ENCODE measurements around the gene KCNJ8. TPM values are rescaled to one million over a fixed set of nuclear protein-coding genes. Genes with fewer than 3 reads are reported as not detected.
"Not testable (repeated sequence)": the region's sequence is repeated elsewhere in the genome, so short reads cannot be mapped to it uniquely, and the experiment has no call there.

KCNJ8 gene
- not detected for total RNA-seq

GRCh38 chr12:21774358-21775132, at the start of gene KCNJ8:
Gene KCNJ8 (minus strand): TSS chr12:21774706. CDS start chr12:21773616, 1,090 bp downstream.
- H3K4me3 ChIP-seq (ENCODE audit: low read length): no peak within 1 kb of the TSS

GRCh38 chr12:21823581-21823980, 49.1 kb upstream of the KCNJ8 start:
- H3K4me3 ChIP-seq (ENCODE audit: low read length): no peak overlapping the region
- no peaks in the 10 kb centered on the region for H3K4me1 ChIP-seq (ENCODE audit: insufficient read depth, low read length)
- H3K27me3 ChIP-seq (ENCODE audit: insufficient read depth, low read length): no peaks in the 10 kb centered on the region
- H3K9me3 ChIP-seq (ENCODE audit: low read depth, low read length): no peaks in the 10 kb centered on the region

More at GRCh38 chr12:21774358-21775132, at the start of gene KCNJ8:
- Histone ChIP-seq H3K27me3 (ENCODE audit: insufficient read depth, low read length) (peaks cover 51% of the 10 kb centered on the region), H3K4me1 (ENCODE audit: insufficient read depth, low read length) (no peaks in the 10 kb centered on the region), H3K9me3 (ENCODE audit: low read depth, low read length) (no peaks in the 10 kb centered on the region)

DNA sequence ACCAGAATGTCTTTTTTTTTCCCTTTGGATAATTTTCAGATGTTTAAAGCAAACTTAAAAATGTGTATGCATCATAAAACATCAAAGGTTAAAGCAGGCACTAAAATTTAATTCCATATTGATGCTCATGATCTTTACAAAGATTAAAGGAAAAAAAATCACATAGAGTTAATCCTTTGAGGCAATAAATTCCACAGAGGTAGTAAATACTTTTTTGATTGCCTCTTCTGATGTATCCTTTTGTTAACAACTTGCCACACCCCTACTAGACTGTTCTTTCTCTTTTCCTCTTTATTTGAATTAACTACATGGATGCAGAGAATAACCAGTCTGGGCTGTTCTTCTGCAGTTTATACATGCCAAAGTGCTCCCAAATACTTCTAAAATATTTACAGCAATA, 45.2 kb upstream of the KCNJ8 start:
- no peaks in the 10 kb centered on the region for H3K27me3 ChIP-seq (ENCODE audit: insufficient read depth, low read length)
- H3K4me1 ChIP-seq (ENCODE audit: insufficient read depth, low read length): no peaks in the 10 kb centered on the region

GRCh38 chr12:21819236-21819635, 44.7 kb upstream of the KCNJ8 start:
- no peaks in the 10 kb centered on the region for H3K9me3 ChIP-seq (ENCODE audit: low read depth, low read length)
- H3K27me3 ChIP-seq (ENCODE audit: insufficient read depth, low read length): no peaks in the 10 kb centered on the region
- H3K4me1 ChIP-seq (ENCODE audit: insufficient read depth, low read length): no peaks in the 10 kb centered on the region
- no peak overlapping the region for H3K4me3 ChIP-seq (ENCODE audit: low read length)

More for the DNA sequence above, 45.2 kb upstream of the KCNJ8 start:
- Histone ChIP-seq H3K9me3 (ENCODE audit: low read depth, low read length) (no peaks in the 10 kb centered on the region), H3K4me3 (ENCODE audit: low read length) (no peak overlapping the region)

DNA sequence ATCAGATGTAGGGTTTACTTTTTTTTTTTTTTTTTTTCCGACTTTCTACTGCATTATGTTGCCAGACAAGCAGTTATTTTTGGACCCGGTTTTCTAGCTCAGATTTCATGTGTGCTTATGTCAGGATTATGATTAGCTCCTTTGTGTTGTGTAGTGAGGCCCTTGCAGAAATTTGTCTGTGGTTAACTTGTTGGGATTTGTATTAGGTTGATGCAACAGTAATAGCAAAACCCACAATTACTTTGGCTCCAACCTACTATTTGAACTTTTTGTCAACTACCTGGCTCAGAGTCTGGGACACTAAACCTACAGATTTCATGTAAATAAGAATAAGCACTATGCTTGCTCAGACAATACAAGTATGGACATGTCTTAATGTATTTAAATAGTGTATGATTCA, 44.1 kb upstream of the KCNJ8 start:
- Histone ChIP-seq H3K27me3 (ENCODE audit: insufficient read depth, low read length) (no peaks in the 10 kb centered on the region), H3K9me3 (ENCODE audit: low read depth, low read length) (no peaks in the 10 kb centered on the region), H3K4me3 (ENCODE audit: low read length) (no peak overlapping the region), H3K4me1 (ENCODE audit: insufficient read depth, low read length) (no peaks in the 10 kb centered on the region)

DNA sequence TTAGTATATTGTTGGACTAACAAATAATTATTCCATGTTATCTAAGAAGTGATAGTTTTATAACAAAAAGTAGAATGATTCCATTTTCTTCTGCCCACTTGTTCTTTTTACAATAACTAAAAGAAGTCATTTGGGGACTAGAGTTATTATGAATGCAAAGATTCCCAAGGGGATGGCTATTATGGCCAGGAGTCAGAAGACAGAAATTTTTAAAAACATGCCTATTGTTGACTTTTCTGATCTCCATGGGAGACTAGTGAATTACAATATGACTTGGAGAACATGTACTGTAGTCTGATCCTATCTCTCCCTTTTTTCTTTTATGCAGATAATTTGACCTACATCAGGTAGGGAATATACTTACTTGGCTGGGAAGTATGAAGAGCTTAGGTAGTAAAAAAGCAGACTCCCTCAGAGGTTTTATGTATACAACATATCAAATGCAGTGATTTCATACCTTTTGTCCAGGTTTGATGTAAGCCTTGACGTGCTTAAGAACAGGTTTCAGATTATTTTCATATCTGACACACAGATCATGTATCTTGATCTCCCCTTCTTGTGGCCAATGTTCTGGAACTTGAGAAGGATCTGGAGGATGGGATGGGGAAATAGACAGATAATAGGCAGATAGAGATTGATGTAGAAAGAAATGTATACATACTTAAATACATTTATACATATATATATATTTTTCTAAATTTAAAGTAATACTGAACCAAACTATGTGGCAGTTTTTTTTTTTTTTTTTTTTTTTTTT, 41.0 kb upstream of the KCNJ8 start:
- Histone ChIP-seq H3K9me3 (ENCODE audit: low read depth, low read length) (no peaks in the 10 kb centered on the region), H3K4me3 (ENCODE audit: low read length) (no peak overlapping the region)

DNA sequence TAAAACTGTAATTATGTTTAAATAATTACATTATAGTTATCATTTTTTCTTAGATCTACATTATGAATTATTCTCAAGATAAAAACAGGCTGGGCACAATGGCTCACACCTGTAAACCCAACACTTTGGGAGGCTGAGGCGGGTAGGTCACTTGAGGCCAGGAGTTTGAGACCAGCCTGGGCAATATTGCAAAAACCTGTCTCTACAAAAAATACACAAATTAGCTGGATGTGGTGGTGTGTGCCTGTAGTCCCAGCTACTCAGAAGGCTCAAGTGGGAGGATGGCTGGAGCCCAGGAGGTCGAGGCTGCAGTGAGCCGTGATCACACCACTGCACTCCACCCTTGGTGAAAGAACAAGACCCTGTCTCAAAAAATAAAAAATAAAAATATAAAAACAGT, 40.3 kb upstream of the KCNJ8 start:
- Histone ChIP-seq H3K27me3 (ENCODE audit: insufficient read depth, low read length) (no peaks in the 10 kb centered on the region), H3K4me3 (ENCODE audit: low read length) (no peak overlapping the region), H3K4me1 (ENCODE audit: insufficient read depth, low read length) (no peaks in the 10 kb centered on the region), H3K9me3 (ENCODE audit: low read depth, low read length) (no peaks in the 10 kb centered on the region)

More for the DNA sequence above, 41.0 kb upstream of the KCNJ8 start:
- H3K27me3 ChIP-seq (ENCODE audit: insufficient read depth, low read length): no peaks in the 10 kb centered on the region
- H3K4me1 ChIP-seq (ENCODE audit: insufficient read depth, low read length): no peaks in the 10 kb centered on the region

DNA sequence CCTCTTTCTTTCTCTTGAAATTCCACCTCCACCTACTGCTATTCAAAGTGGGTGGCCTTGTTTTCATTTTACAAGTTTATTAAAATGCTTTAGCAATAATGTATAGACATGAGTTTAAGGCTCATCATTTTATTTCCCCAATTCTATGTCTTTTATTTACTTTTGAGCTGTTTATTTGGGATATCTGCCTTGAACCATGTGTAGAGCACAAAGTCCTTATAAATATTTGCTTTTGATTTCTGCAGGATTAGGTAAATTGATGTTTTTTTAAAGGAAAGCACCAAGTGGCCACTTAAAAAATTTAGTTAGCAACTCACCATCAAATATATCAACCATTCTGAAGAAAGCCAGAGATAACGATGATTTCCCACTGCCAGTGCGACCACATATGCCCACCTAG, 39.8 kb upstream of the KCNJ8 start:
- Histone ChIP-seq H3K4me3 (ENCODE audit: low read length) (no peak overlapping the region), H3K27me3 (ENCODE audit: insufficient read depth, low read length) (no peaks in the 10 kb centered on the region), H3K4me1 (ENCODE audit: insufficient read depth, low read length) (no peaks in the 10 kb centered on the region), H3K9me3 (ENCODE audit: low read depth, low read length) (no peaks in the 10 kb centered on the region)

GRCh38 chr12:21813751-21814150, 39.2 kb upstream of the KCNJ8 start:
- Histone ChIP-seq H3K27me3 (ENCODE audit: insufficient read depth, low read length) (no peaks in the 10 kb centered on the region), H3K9me3 (ENCODE audit: low read depth, low read length) (no peaks in the 10 kb centered on the region), H3K4me3 (ENCODE audit: low read length) (no peak overlapping the region), H3K4me1 (ENCODE audit: insufficient read depth, low read length) (no peaks in the 10 kb centered on the region)

DNA sequence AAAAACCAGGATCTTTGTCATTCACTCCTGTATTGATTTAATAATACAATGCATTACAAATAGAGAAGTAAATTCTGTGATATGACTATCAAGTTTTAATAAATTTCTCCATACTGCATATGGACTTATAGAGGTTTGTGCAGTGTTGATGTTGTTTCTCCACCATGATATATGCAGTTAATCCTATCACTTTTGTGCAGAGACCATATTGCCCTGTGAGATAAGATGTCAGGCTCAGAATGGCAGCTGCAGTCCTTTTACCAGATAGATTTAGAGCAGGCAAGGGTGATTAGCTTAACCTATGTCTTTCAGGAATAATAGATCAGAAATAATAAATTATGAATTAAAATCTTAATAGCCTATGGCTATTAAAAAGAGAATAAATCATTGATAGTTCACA, 38.6 kb upstream of the KCNJ8 start:
- Histone ChIP-seq H3K27me3 (ENCODE audit: insufficient read depth, low read length) (no peaks in the 10 kb centered on the region), H3K9me3 (ENCODE audit: low read depth, low read length) (no peaks in the 10 kb centered on the region), H3K4me3 (ENCODE audit: low read length) (no peak overlapping the region), H3K4me1 (ENCODE audit: insufficient read depth, low read length) (no peaks in the 10 kb centered on the region)

DNA sequence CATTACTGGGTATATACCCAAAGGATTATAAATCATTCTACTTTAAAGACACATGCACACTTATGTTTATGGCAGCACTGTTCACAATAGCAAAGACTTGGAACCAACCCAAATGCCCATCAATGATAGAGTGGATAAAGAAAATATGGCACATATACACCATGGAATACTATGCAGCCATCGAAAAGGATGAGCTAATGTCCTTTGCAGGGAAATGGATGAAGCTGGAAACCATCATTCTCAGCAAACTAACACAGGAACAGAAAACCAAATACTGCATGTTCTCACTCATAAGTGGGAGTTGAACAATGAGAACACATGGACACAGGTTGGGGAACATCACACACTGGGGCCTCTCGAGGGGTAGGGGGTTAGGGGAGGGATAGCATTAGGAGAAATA, 37.8 kb upstream of the KCNJ8 start:
- not testable (repeated sequence) for H3K27me3 ChIP-seq (ENCODE audit: insufficient read depth, low read length); H3K9me3 ChIP-seq (ENCODE audit: low read depth, low read length); H3K4me1 ChIP-seq (ENCODE audit: insufficient read depth, low read length); H3K4me3 ChIP-seq (ENCODE audit: low read length)

GRCh38 chr12:21809100-21809499, 34.6 kb upstream of the KCNJ8 start:
- no peak overlapping the region for H3K4me3 ChIP-seq (ENCODE audit: low read length)
- H3K4me1 ChIP-seq (ENCODE audit: insufficient read depth, low read length): no peaks in the 10 kb centered on the region
- no peaks in the 10 kb centered on the region for H3K9me3 ChIP-seq (ENCODE audit: low read depth, low read length)

DNA sequence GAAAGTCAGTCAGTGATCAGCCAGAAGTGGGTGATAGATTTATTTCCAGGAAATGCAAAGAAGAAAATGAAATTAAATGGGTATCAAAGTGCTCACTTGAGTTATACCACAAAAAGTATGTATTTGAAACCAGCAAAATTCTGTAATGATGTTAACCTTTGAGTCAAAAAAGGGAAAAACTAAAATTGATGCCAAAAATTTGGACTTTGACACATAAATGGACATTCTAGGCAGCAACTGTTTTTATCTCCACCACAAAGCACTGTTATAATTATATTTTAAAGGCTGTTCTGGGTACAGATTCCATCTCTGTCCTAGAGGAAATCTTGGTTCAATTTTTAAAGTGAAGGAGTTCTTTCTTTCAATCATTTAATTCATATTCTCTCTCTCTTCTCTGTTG, 31.7 kb upstream of the KCNJ8 start:
- Histone ChIP-seq H3K4me1 (ENCODE audit: insufficient read depth, low read length) (no peaks in the 10 kb centered on the region), H3K9me3 (ENCODE audit: low read depth, low read length) (no peaks in the 10 kb centered on the region), H3K4me3 (ENCODE audit: low read length) (no peak overlapping the region), H3K27me3 (ENCODE audit: insufficient read depth, low read length) (no peaks in the 10 kb centered on the region)

More at GRCh38 chr12:21809100-21809499, 34.6 kb upstream of the KCNJ8 start:
- H3K27me3 ChIP-seq (ENCODE audit: insufficient read depth, low read length): no peaks in the 10 kb centered on the region

DNA sequence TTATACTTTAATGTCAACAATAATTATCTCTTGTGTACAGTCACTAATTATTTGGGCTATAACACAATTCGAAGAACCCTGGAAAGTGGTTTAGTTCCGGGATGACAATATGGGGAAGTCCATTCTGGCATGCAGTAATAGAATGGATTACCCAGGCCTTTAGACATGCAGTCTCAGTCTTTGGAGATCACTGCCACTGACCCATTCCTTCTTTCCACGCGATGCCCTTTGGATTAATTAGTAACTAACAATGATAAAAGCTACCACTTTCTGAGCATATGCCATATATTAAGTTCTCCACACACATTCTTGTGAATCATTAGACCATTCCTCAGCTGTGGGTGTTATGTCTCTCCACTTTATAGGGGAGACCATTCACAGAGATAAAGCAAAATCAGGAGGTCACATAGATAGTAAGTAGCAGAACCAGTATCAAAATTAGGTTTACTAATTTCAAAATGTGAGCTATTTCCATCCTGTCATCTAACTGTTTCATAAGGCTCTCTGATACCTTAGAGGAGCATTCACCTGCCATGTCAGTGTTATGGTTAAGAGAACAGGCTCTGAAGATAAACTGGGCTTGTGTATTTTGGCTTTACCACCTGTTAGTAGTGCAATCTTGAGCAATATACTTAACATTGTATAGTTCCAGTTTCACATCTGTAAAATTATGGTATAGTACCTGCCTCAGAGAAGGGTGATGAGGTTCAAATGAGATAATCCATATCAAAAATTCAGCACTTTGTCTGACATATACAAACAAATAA, 27.2 kb upstream of the KCNJ8 start:
- no peaks in the 10 kb centered on the region for H3K9me3 ChIP-seq (ENCODE audit: low read depth, low read length)
- H3K4me3 ChIP-seq (ENCODE audit: low read length): no peak overlapping the region
- H3K27me3 ChIP-seq (ENCODE audit: insufficient read depth, low read length): no peaks in the 10 kb centered on the region
- no peaks in the 10 kb centered on the region for H3K4me1 ChIP-seq (ENCODE audit: insufficient read depth, low read length)

DNA sequence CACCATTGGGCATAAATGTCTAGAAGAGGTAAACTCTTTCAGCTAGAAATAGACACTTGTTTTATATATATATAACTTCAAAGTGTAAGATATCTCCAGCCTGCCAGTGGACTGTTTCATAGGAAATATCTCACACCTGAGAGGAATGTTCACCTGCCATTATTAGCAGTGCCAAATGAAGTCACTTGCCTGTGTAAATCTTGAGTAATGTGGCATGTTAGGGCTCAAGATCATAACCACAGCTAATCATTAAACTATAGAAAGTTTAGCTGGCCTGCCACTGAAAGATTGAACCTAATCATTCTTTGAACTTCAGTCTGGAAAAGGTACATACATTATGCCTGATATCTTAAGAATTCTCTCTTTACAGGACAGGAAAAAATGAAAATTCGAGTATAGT, 25.5 kb upstream of the KCNJ8 start:
- H3K9me3 ChIP-seq (ENCODE audit: low read depth, low read length): no peaks in the 10 kb centered on the region
- H3K4me3 ChIP-seq (ENCODE audit: low read length): no peak overlapping the region
- no peaks in the 10 kb centered on the region for H3K27me3 ChIP-seq (ENCODE audit: insufficient read depth, low read length)
- no peaks in the 10 kb centered on the region for H3K4me1 ChIP-seq (ENCODE audit: insufficient read depth, low read length)

All from mononuclear cell (primary cell).